HepG2 (cell line): ENCODE measurements around the gene REM2. TPM values are rescaled to one million over a fixed set of nuclear protein-coding genes. Genes with fewer than 3 reads are reported as not detected.

ENCODE experiments used
- ASH2L ChIP-seq: fragments of 300-600, 200-600 bp; sonication (generic); IDR thresholded peaks from 2 replicates; pipeline ENCODE4 v1.7.0; 2017; ENCODE audit warnings: low read depth, mild to moderate bottlenecking, moderate library complexity, mixed read lengths, low read length; ENCODE audit not compliant: insufficient read length
- CHCHD3 ChIP-seq: sonication (generic); formaldehyde crosslinking; IDR thresholded peaks from 2 replicates; pipeline ENCODE4 v1.8.0; 2022; ENCODE audit warnings: mild to moderate bottlenecking, missing genetic modification reagents, moderate library complexity
- DPF2 ChIP-seq: sonication (generic); formaldehyde crosslinking; IDR thresholded peaks from 2 replicates; pipeline ENCODE4 v1.4.0; 2020; ENCODE audit warnings: mild to moderate bottlenecking, low read depth, missing genetic modification reagents, borderline replicate concordance
- HOXA9 ChIP-seq: sonication (generic); formaldehyde crosslinking; IDR thresholded peaks from 2 replicates; pipeline ENCODE4 v1.8.1; 2022; ENCODE audit warnings: missing genetic modification reagents, mild to moderate bottlenecking, moderate library complexity, borderline replicate concordance
- JUNB ChIP-seq: sonication (generic); formaldehyde crosslinking; IDR thresholded peaks from 2 replicates; pipeline ENCODE4 v1.8.0; 2022; ENCODE audit warnings: missing genetic modification reagents, mild to moderate bottlenecking, borderline replicate concordance
- KDM2A ChIP-seq: sonication (generic); formaldehyde crosslinking; IDR thresholded peaks from 2 replicates; pipeline ENCODE4 v1.4.0; 2020; ENCODE audit warnings: low read depth, missing genetic modification reagents, borderline replicate concordance
- MIER2 ChIP-seq: IDR thresholded peaks from 2 replicates; pipeline ENCODE4 v1.6.1; 2016; ENCODE audit warnings: missing biosample characterization, missing genetic modification reagents
- PHB2 ChIP-seq: fragments of 450-650 bp; IDR thresholded peaks from 2 replicates; pipeline ENCODE4 v1.6.1; 2018; ENCODE audit not compliant: partially characterized antibody
- POLR2G ChIP-seq: fragments of 200-400 bp; formaldehyde crosslinking; IDR thresholded peaks from 2 replicates; pipeline ENCODE4 v1.6.1; 2018; ENCODE audit warnings: mild to moderate bottlenecking, low read depth, low read length, moderate library complexity
- SP1 ChIP-seq, 2 experiments: fragments of 450-650 bp in 1 of 2; sonication (generic) in 1 of 2; formaldehyde crosslinking in 1 of 2; IDR thresholded peaks; 2 replicates each; pipeline versions ENCODE4 v1.4.0 to v1.6.1; 2016 to 2020; ENCODE audit warnings: missing genetic modification reagents in 1 of 2
- TRIM22 ChIP-seq: fragments of 450-650 bp; IDR thresholded peaks from 2 replicates; pipeline ENCODE4 v1.6.1; 2017
- XBP1 ChIP-seq: sonication (generic); formaldehyde crosslinking; IDR thresholded peaks from 2 replicates; pipeline ENCODE4 v1.5.0; 2020; ENCODE audit warnings: missing genetic modification reagents
- ZKSCAN1 ChIP-seq: fragments of 150-350 bp; IDR thresholded peaks from 2 replicates; pipeline ENCODE4 v1.6.1; 2014; ENCODE audit warnings: low read length
- ZNF160 ChIP-seq: sonication (generic); formaldehyde crosslinking; IDR thresholded peaks from 2 replicates; pipeline ENCODE4 v1.8.0; 2022; ENCODE audit warnings: mild to moderate bottlenecking, inconsistent platforms, missing genetic modification reagents
- ZNF337 ChIP-seq: sonication (generic); formaldehyde crosslinking; IDR thresholded peaks from 2 replicates; pipeline ENCODE4 v1.5.1; 2020; ENCODE audit warnings: missing genetic modification reagents, low read depth, mild to moderate bottlenecking, borderline replicate concordance
- ZNF713 ChIP-seq: sonication (generic); formaldehyde crosslinking; IDR thresholded peaks from 2 replicates; pipeline ENCODE4 v1.4.0; 2020; ENCODE audit warnings: mild to moderate bottlenecking, missing genetic modification reagents
- ZNF879 ChIP-seq: sonication (generic); formaldehyde crosslinking; IDR thresholded peaks from 2 replicates; pipeline ENCODE4 v1.8.1; 2023; ENCODE audit warnings: missing genetic modification reagents
- ZSCAN22 ChIP-seq: sonication (generic); formaldehyde crosslinking; IDR thresholded peaks from 2 replicates; pipeline ENCODE4 v1.4.0; 2020; ENCODE audit warnings: mild to moderate bottlenecking, missing genetic modification reagents
- polyA plus RNA-seq, 8 experiments: library from polyadenylated mRNA; depleted of rRNA in 3 of 8; stranded (reverse) in 7 of 8; unstranded in 1 of 8; fragments of >200 nt; fragmentation: Illumina TruSeq in 4 of 8; extraction: Trizol in 4 of 8; gene quantifications; 2 replicates each; pipeline versions ENCODE4 v1.2.1 to v1.2.3, GENCODE V29; 2011 to 2016; ENCODE audit warnings: low read depth in 4 of 8, missing spikeins in 1 of 8, mixed read lengths in 1 of 8; ENCODE audit not compliant: insufficient read depth in 1 of 8
- total RNA-seq, 5 experiments: library from RNA; depleted of rRNA; stranded (reverse); fragments of >200 nt; fragmentation: Illumina TruSeq; extraction: Trizol; gene quantifications; 2 replicates each; pipeline ENCODE4 v1.2.3, GENCODE V29; 2016; ENCODE audit warnings: low read depth in 1 of 5

Gene REM2
- total and polyA plus RNA-seq, 2 of the 13 experiments (the other 11 are each of a cell fraction or from before 2014, with no cell fraction given): 0.20 TPM; not detected in 1

GRCh38 chr14:22882064-22882463 lies 958 bp upstream of the REM2 start (continued):
- TF ChIP-seq ZNF160: no peak
- TF ChIP-seq JUNB (CRISPR knock-in tag): peak; percentile 54; the same call in 1 of the 2 replicates
- TF ChIP-seq HOXA9 (CRISPR knock-in tag): no peak
- TF ChIP-seq KDM2A (CRISPR knock-in tag): peak; percentile 16; the same call in 1 of the 2 replicates
- no peak for TF ChIP-seq ASH2L
- TF ChIP-seq TRIM22: no peak
- TF ChIP-seq DPF2 (CRISPR knock-in tag): no peak
- TF ChIP-seq ZSCAN22 (CRISPR knock-in tag): no peak
- no peak for TF ChIP-seq ZNF337 (CRISPR knock-in tag)
- TF ChIP-seq CHCHD3 (CRISPR knock-in tag): no peak
- no peak for TF ChIP-seq MIER2 (CRISPR knock-in tag)
- peak; percentile 25; the same call in 1 of the 2 replicates for TF ChIP-seq POLR2G
- no peak for TF ChIP-seq XBP1 (CRISPR knock-in tag)
- peak; percentile 33 for TF ChIP-seq PHB2
- 0 out of 2 replicates have a peak, but pooled peaks have one; percentile 33 for TF ChIP-seq ZNF879 (CRISPR knock-in tag)
- no peak for TF ChIP-seq ZNF713 (CRISPR knock-in tag)
- TF ChIP-seq ZKSCAN1: no peak
- peak; percentile 39; the same call in 1 of the 2 replicates for TF ChIP-seq SP1 (IDR thresholded peaks at IDR 0.05)
- TF ChIP-seq SP1 (CRISPR knock-in tag; IDR thresholded peaks at IDR 0.05): no peak
